HG02938 (cell line): Measurements from ENCODE around the gene WDR88.
"Not testable (repeated sequence)": the region's sequence is repeated elsewhere in the genome, so short reads cannot be mapped to it uniquely, and the experiment has no call there.

ENCODE experiments used
- ATAC-seq: cut with Tn5 transposase; IDR thresholded peaks from one replicate; pipeline ENCODE4 v1.9.1; 2021; ENCODE audit warnings: mild to moderate bottlenecking, moderate library complexity; ENCODE audit not compliant: unreplicated experiment

Gene WDR88

GRCh38 chr19:33129901-33130300 lies 2.0 kb upstream of the WDR88 start:
- no peak for ATAC-seq

GRCh38 chr19:33130433-33130832 lies 1.5 kb upstream of the WDR88 start:
- ATAC-seq, result no peak

GRCh38 chr19:33132425-33132824 lies 511 bp downstream of the WDR88 start:
- no peak for ATAC-seq

DNA sequence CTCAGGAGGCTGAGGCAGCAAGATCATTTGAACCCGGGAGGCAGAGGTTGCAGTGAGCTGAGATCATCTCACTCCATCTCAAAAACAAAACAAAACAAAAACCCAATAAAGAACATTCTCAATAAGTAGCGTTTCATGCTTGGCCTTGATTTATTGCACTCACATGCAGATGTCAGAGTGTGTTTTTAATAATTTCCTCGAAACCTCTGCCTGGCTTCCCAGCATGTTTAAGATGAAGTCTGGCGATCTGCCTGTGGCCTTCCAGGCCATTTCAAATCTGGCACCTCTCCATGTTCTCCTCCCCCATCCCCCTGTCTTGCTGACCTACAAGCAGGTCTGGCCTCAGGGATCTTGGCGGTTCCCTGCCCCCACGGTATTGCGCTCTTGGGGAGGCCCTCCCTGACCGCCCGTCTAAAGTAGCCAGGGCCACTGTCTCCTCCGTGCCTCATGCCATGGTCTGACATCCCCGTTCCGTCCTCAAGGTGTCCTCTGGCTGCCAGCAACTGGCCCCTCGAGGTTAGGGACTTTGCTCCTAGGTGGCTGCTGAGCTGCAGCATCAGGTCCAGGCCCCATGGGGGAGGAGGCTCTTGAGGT lies 1.6 kb downstream of the WDR88 start:
- ATAC-seq, result no peak

DNA sequence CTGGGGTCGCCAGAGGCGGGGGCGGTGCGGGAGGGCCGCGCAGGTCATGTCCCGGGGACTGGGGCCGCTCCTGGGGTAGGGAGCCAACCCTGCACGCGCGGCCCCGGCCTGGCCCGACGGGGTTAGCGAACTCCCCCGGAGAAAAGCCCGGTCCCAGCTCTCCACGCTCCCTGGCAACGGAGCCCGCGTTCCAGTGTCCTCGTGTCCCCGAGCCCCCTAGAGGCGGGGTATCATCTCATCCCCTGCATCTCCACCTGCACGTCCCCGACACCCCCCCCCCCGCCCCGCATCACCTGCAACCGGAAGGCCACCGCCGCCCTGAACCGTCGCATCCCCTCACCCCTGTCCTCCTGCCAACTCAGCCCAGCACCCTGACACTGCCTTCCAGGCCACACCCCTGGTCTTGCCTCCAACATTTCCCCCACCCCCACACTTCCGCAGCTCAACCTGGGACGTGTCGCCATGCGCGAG lies 2.7 kb downstream of the WDR88 start:
- no peak for ATAC-seq

GRCh38 chr19:33139165-33139564 lies 7.3 kb downstream of the WDR88 start:
- no peak for ATAC-seq

- peak; percentile 58 for ATAC-seq
Measured at GRCh38 chr19:33143897-33144405, 12.0 kb downstream of the WDR88 start.

GRCh38 chr19:33146209-33146608 lies 14.3 kb downstream of the WDR88 start:
- no peak for ATAC-seq

- no peak for ATAC-seq
Measured at GRCh38 chr19:33147538-33147937, 15.6 kb downstream of the WDR88 start.

DNA sequence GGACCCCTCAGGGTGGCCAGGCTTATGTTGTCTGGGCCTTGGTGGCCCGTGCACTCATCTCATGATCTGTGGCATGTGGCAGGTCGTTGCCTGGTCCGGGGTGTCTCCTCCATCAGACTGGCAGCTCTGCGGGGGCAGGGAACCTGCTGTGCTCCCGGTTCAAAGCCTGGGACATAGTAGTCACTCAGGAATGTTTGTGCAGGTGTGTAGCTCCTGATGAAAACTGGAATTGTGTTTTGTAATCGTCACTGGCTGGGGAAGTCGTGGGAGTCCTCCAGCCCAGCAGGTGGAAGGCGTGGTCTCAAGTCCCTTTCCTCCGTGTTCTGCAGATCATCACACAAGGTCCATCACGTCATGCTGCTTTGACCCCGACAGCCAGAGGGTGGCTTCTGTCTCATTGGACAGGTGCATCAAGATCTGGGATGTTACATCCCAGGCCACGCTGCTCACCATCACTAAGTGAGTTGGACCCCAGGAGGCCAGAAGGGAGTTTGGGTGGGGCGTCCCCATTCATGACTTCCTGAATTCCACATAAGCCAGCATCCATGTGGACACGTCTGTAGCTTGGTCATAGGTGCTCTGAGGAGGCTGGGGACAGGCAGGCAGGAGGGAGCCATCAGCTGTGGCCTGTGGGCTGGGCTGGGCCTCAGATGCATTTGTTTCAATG lies 19.1 kb downstream of the WDR88 start:
- ATAC-seq, result no peak

DNA sequence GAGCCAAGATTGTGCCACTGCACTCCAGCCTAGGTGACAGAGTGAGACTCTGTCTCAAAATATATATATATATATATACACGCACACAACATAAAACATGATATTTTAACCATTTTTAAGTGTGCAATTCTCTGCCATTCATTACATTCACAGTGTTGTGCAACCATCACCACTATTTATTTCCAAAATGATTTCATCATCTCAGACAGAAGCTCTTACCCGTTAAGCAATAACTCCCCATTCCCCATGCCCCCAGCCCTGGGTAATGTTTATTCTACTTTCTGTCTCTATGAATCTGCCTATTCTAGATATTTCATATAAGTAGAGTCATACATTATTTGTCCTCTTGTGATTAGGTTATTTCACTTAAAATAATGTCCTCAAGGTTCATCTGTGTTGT lies 20.3 kb downstream of the WDR88 start:
- ATAC-seq, result no peak

DNA sequence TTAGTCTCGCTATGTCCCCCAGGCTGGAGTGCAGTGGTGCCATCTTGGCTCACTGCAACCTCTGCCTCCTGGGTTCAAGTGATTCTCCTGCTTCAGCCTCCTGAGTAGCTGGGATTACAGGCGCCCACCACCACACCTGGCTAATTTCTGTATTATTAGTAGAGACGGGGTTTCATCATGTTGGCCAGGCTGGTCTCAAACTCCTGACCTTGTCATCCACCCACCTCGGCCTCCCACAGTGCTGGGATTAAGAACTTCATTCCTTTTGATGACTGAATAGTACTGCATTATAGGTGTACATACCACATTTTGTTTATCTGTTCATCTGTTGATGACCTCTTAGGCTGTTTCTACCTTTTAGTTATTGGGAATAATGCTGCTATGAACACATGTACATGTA lies 20.7 kb downstream of the WDR88 start:
- ATAC-seq, result not testable (repeated sequence)

DNA sequence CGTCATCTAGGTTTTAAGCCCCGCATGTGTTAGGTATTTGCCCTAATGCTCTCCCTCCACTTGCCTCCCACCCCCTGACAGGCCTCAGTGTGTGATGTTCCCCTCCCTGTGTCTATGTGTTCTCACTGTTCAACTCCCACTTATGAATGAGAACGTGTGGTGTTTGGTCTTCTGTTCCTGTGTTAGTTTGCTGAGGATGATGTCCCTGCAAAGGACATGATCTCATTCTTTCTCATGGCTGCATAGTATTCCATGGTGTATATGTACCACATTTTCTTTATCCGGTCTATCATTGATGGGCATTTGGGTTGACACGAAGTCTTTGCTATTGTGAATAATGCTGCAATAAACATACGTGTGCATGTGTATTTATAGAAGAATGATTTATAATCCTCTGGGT lies 22.4 kb downstream of the WDR88 start:
- not testable (repeated sequence) for ATAC-seq

GRCh38 chr19:33156334-33156733 lies 24.4 kb downstream of the WDR88 start:
- ATAC-seq, result no peak

DNA sequence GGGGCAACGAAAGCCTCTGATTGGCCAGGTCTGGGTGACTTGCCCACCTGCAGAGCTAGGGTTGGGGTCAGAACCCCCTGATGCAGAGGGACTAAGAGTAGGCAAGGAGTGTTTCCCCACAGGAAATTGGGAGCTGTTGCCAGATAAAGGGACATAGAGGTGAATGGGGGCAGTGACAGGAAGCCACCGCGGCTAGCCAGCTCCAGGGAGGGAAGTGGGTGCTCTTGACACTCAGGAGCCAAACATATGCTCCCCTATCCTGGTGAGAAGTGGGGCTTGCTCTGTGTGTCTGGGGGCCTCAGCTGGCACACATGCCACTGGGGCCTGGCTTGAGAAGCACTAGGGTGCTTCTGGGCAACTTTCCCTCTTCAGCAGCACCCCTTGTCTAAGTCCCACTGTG lies 26.0 kb downstream of the WDR88 start:
- no peak for ATAC-seq

DNA sequence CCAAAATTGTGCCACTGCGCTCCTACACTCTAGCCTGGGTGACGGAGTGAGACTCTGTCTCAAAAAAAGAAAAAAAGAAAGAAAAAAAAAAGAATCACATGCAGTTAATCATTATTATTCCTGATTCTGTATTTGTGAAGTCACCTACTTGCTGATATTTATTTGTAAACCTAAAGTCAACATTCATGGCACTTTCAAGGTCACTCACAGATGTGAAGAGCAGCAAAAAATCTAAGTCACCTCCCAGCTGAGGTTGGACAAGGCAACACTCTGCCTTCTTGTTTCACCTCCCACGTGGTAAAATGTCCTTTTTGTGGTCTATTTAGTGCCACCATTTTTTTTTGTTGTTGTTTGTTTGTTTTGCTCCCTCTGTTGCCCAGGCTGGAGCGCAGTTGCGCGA lies 26.5 kb downstream of the WDR88 start:
- no peak for ATAC-seq

GRCh38 chr19:33159149-33159548 lies 27.2 kb downstream of the WDR88 start:
- ATAC-seq, result no peak

- ATAC-seq, result no peak
Measured at GRCh38 chr19:33159893-33160292, 28.0 kb downstream of the WDR88 start.

- no peak for ATAC-seq
Measured at GRCh38 chr19:33161201-33161600, 29.3 kb downstream of the WDR88 start.

GRCh38 chr19:33163481-33163880 lies 31.6 kb downstream of the WDR88 start:
- ATAC-seq, result no peak

DNA sequence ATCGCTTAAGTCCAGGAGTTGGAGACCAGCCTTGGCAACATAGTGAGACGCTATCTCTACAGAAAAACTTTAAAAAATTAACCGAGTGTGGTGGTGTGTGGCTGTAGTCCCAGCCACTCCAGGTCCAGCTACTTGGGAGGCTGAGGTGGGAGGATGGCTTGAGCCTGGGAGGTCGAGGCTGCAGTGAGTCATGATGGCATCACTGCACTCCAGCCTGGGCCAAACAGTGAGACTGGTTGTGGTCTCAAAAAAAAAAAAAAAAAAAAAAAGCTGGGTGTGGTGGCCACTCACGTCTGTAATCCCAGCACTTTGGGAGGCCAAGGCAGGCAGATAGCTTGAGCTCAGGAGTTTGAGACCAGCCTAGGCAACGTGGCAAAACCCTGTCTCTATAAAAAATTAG lies 34.1 kb downstream of the WDR88 start:
- ATAC-seq, result not testable (repeated sequence)

DNA sequence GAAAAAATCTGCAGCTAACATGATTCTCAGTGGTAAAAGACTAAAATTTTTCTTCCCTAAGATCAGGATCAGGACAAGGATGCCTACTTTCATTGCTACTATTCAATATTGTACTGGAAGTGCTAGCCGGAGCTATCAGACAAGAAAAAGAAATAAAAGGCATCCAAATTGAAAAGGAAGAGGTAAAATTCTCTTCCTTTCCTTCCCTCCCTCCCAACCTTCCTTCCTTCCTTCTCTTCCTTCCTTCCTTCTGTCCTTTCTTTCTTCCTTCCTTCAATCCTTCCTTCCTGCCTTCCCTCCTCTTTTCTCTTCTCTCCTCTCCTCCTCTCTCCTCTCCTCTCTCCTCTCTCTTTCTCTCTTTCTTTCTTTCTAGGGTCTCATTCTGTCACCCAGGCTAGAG lies 35.5 kb downstream of the WDR88 start:
- ATAC-seq, result no peak

DNA sequence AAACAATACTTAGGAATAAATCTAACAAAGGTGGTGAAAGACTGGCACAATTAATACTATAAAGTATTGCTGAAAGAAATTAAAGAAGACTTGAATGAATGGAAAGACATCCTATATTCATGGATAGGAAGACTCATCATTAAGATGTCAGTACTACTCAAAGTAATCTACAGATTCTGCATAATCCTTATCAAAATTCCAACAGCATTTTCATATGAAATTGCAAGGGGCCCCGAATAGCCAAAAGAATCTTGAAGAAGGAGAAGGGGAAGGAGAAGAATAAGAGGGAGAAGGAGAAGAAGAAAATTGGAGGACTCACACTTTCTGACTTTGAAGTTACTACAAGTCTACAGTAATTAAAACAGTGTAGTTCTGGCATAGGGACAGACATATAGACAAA lies 36.6 kb downstream of the WDR88 start:
- no peak for ATAC-seq
